HG03280 (cell line): ENCODE data around the gene EFNA2.

Experiments
- ATAC-seq: cut with Tn5 transposase; IDR thresholded peaks from one replicate; pipeline ENCODE4 v1.9.1; 2021; ENCODE audit warnings: mild to moderate bottlenecking, moderate library complexity; ENCODE audit not compliant: unreplicated experiment

EFNA2 gene

GRCh38 chr19:1248786-1249297 lies 36.8 kb upstream of the EFNA2 start:
- ATAC-seq, result peak; percentile 28

- ATAC-seq, result peak; percentile 53
Observed at GRCh38 chr19:1249298-1249989, 36.2 kb upstream of the EFNA2 start.

GRCh38 chr19:1249990-1250436 lies 35.7 kb upstream of the EFNA2 start:
- ATAC-seq, result no peak

GRCh38 chr19:1250437-1251260 lies 35.0 kb upstream of the EFNA2 start:
- ATAC-seq, result no peak

- no peak for ATAC-seq
Observed at GRCh38 chr19:1251330-1252220, 34.1 kb upstream of the EFNA2 start.

- no peak for ATAC-seq
Observed at GRCh38 chr19:1252221-1252820, 33.4 kb upstream of the EFNA2 start.

GRCh38 chr19:1252821-1253513 lies 32.7 kb upstream of the EFNA2 start:
- no peak for ATAC-seq

- no peak for ATAC-seq
Observed at GRCh38 chr19:1253514-1254080, 32.1 kb upstream of the EFNA2 start.

- no peak for ATAC-seq
Observed at GRCh38 chr19:1254081-1254527, 31.6 kb upstream of the EFNA2 start.

- no peak for ATAC-seq
Observed at GRCh38 chr19:1254530-1255185, 31.0 kb upstream of the EFNA2 start.

GRCh38 chr19:1255186-1256161 lies 30.2 kb upstream of the EFNA2 start:
- no peak for ATAC-seq

- ATAC-seq, result no peak
Observed at GRCh38 chr19:1256646-1257474, 28.8 kb upstream of the EFNA2 start.

GRCh38 chr19:1257475-1258162 lies 28.1 kb upstream of the EFNA2 start:
- ATAC-seq, result no peak

GRCh38 chr19:1258163-1258492 lies 27.5 kb upstream of the EFNA2 start:
- no peak for ATAC-seq

GRCh38 chr19:1258707-1259205 lies 26.9 kb upstream of the EFNA2 start:
- ATAC-seq, result no peak

- peak; percentile 34 for ATAC-seq
Observed at GRCh38 chr19:1259206-1259875, 26.3 kb upstream of the EFNA2 start.
